Neural cell (in vitro differentiated cells): ENCODE results near the gene DPAGT1. TPM values are rescaled to one million over a fixed set of nuclear protein-coding genes. Genes with fewer than 3 reads are reported as not detected.

Experiments
- H2AFZ ChIP-seq: fragments of 200-600, 300-800 bp; sonication (generic), shearing (Covaris generic); 2 replicates; pipeline ENCODE4 v1.6.0; 2014; ENCODE audit warnings: low read depth, mild to moderate bottlenecking, antibody characterized with exemption, low read length, moderate library complexity
- H3F3A ChIP-seq: fragments of 200-600 bp; shearing (Covaris generic); 2 replicates; pipeline ENCODE4 v1.6.1; 2016; ENCODE audit warnings: mild to moderate bottlenecking, moderate library complexity, mixed read lengths, antibody characterized with exemption, low read length; ENCODE audit not compliant: insufficient read depth, poor library complexity, severe bottlenecking
- H3K27ac ChIP-seq: fragments of 200-600, 300-800 bp; sonication (generic), shearing (Covaris generic); 2 replicates; pipeline ENCODE4 v1.5.1; 2014; ENCODE audit warnings: mild to moderate bottlenecking, low read length, moderate library complexity
- H3K27me3 ChIP-seq: fragments of 300-800, 200-600 bp; sonication (generic), shearing (Covaris generic); 2 replicates; pipeline ENCODE4 v1.6.0; 2014; ENCODE audit warnings: mild to moderate bottlenecking, low read depth, low read length, moderate library complexity; ENCODE audit not compliant: insufficient read depth
- H3K36me3 ChIP-seq: fragments of 300-800, 200-600 bp; sonication (generic), shearing (Covaris generic); 2 replicates; pipeline ENCODE4 v1.5.1; 2014; ENCODE audit warnings: mild to moderate bottlenecking, antibody characterized with exemption, low read length, moderate library complexity; ENCODE audit not compliant: insufficient read depth
- H3K4me2 ChIP-seq: fragments of 300-800, 200-600 bp; sonication (generic), shearing (Covaris generic); 2 replicates; pipeline ENCODE4 v1.6.0; 2014; ENCODE audit warnings: mild to moderate bottlenecking, low read length
- H3K4me3 ChIP-seq: fragments of 300-800, 200-600 bp; sonication (generic), shearing (Covaris generic); 2 replicates; pipeline ENCODE4 v1.5.1; 2014; ENCODE audit warnings: mild to moderate bottlenecking, low read length, moderate library complexity
- H3K79me2 ChIP-seq: fragments of 200-600 bp; shearing (Covaris generic); replicated peaks from 2 replicates; pipeline ENCODE4 v1.6.0; 2014; ENCODE audit warnings: mild to moderate bottlenecking, low read length, moderate library complexity; ENCODE audit not compliant: insufficient read depth
- H3K9ac ChIP-seq: fragments of 300-800, 200-600 bp; sonication (generic), shearing (Covaris generic); 2 replicates; pipeline ENCODE4 v1.6.1; 2016; ENCODE audit warnings: mild to moderate bottlenecking, low read length, mixed read lengths
- H3K9me2 ChIP-seq: fragments of 200-600 bp; shearing (Covaris generic); 2 replicates; pipeline ENCODE4 v1.6.1; 2016; ENCODE audit warnings: mild to moderate bottlenecking, low read length, mixed read lengths; ENCODE audit not compliant: insufficient read depth
- H3K9me3 ChIP-seq: fragments of 200-600, 300-800 bp; sonication (generic), shearing (Covaris generic); 2 replicates; pipeline ENCODE4 v1.6.1; 2016; ENCODE audit warnings: mild to moderate bottlenecking, mixed run types, low read length, moderate library complexity, mixed read lengths
- H4K20me1 ChIP-seq: fragments of 200-600 bp; shearing (Covaris generic); 2 replicates; pipeline ENCODE4 v1.6.1; 2016; ENCODE audit warnings: mild to moderate bottlenecking, mixed run types; ENCODE audit not compliant: insufficient read depth
- CTCF ChIP-seq: fragments of 450-650 bp; IDR thresholded peaks from 2 replicates; pipeline ENCODE4 v1.5.1; 2014; ENCODE audit warnings: antibody characterized with exemption, mild to moderate bottlenecking, moderate library complexity; ENCODE audit not compliant: poor library complexity, severe bottlenecking
- EP300 ChIP-seq: fragments of 450-650 bp; conservative IDR thresholded peaks from 2 replicates; pipeline ENCODE4 v1.6.1; 2014; ENCODE audit warnings: antibody characterized with exemption, mild to moderate bottlenecking, moderate library complexity; ENCODE audit not compliant: poor library complexity, severe bottlenecking
- EZH2 ChIP-seq: fragments of 200-600, 300-800 bp; shearing (Covaris generic), sonication (generic); IDR thresholded peaks from 2 replicates; pipeline ENCODE4 v1.6.1; 2014; ENCODE audit warnings: antibody characterized with exemption, low read length, borderline replicate concordance, mild to moderate bottlenecking; ENCODE audit not compliant: insufficient read depth, poor library complexity, severe bottlenecking
- MXI1 ChIP-seq: fragments of 450-650 bp; conservative IDR thresholded peaks from 2 replicates; pipeline ENCODE4 v1.6.1; 2014; ENCODE audit warnings: antibody characterized with exemption, mild to moderate bottlenecking; ENCODE audit not compliant: poor library complexity, severe bottlenecking
- POLR2AphosphoS5 ChIP-seq: IDR thresholded peaks from 2 replicates; pipeline ENCODE4 v1.6.1; 2012
- RAD21 ChIP-seq: fragments of 450-650 bp; conservative IDR thresholded peaks from 2 replicates; pipeline ENCODE4 v1.6.1; 2014; ENCODE audit warnings: antibody characterized with exemption, mild to moderate bottlenecking, moderate library complexity
- REST ChIP-seq: IDR thresholded peaks from 2 replicates; pipeline ENCODE4 v1.6.1; 2012; ENCODE audit warnings: borderline replicate concordance
- SMC3 ChIP-seq: fragments of 450-650 bp; conservative IDR thresholded peaks from 2 replicates; pipeline ENCODE4 v1.6.1; 2014; ENCODE audit warnings: antibody characterized with exemption, mild to moderate bottlenecking, moderate library complexity; ENCODE audit not compliant: poor library complexity
- TAF1 ChIP-seq: IDR thresholded peaks from 2 replicates; pipeline ENCODE4 v1.6.1; 2012; ENCODE audit warnings: low read depth
- polyA plus RNA-seq: library from polyadenylated mRNA; depleted of rRNA; stranded (reverse); fragments of >200 nt; gene quantifications from 2 replicates; pipeline ENCODE4 v1.2.3, GENCODE V29; 2014

The DPAGT1 gene
- polyA plus RNA-seq, 1 donor from 2014 or later: 9.8 TPM

- H3K9ac ChIP-seq: no peak overlapping the region
- H3K36me3 ChIP-seq: no peaks in the 10 kb centered on the region
- no peaks in the 10 kb centered on the region for H3K9me2 ChIP-seq
- no peaks in the 10 kb centered on the region for H3F3A ChIP-seq
- H3K4me3 ChIP-seq: no peak overlapping the region
- no peaks in the 10 kb centered on the region for H3K79me2 ChIP-seq
- H4K20me1 ChIP-seq: no peaks in the 10 kb centered on the region
- no peaks in the 10 kb centered on the region for H3K9me3 ChIP-seq
- no peak overlapping the region for H3K27ac ChIP-seq
- TF ChIP-seq REST: no peak
- H2AFZ ChIP-seq: no peak overlapping the region
- no peak overlapping the region for H3K4me2 ChIP-seq
- H3K27me3 ChIP-seq: no peaks in the 10 kb centered on the region
Observed at GRCh38 chr11:119110439-119110838, 8.8 kb upstream of the DPAGT1 start.

GRCh38 chr11:119109843-119110242 lies 8.2 kb upstream of the DPAGT1 start:
- no peaks in the 10 kb centered on the region for H3K9me2 ChIP-seq

GRCh38 chr11:119108857-119109221 lies 7.2 kb upstream of the DPAGT1 start:
- Histone ChIP-seq H3K79me2 (no peaks in the 10 kb centered on the region), H3K9me2 (no peaks in the 10 kb centered on the region), H3K27ac (no peak overlapping the region), H2AFZ (no peak overlapping the region), H3F3A (no peaks in the 10 kb centered on the region), H3K9ac (peak overlapping the region; percentile 75), H3K4me2 (peak overlapping the region; percentile 92), H3K4me3 (peak overlapping the region; percentile 89), H4K20me1 (no peaks in the 10 kb centered on the region), H3K9me3 (no peaks in the 10 kb centered on the region), H3K36me3 (no peaks in the 10 kb centered on the region), H3K27me3 (no peaks in the 10 kb centered on the region)
- no peak for TF ChIP-seq TAF1
- no peak for TF ChIP-seq POLR2AphosphoS5
- TF ChIP-seq REST: no peak
- TF ChIP-seq MXI1: no peak
- no peak for TF ChIP-seq EZH2
- TF ChIP-seq CTCF: no peak
- no peak for TF ChIP-seq RAD21
- no peak for TF ChIP-seq SMC3
- no peak for TF ChIP-seq EP300

More at GRCh38 chr11:119109843-119110242, 8.2 kb upstream of the DPAGT1 start:
- Histone ChIP-seq H4K20me1 (no peaks in the 10 kb centered on the region), H3F3A (no peaks in the 10 kb centered on the region), H2AFZ (no peak overlapping the region), H3K9me3 (no peaks in the 10 kb centered on the region), H3K36me3 (no peaks in the 10 kb centered on the region), H3K9ac (no peak overlapping the region), H3K4me3 (peak overlapping the region; percentile 89), H3K27ac (no peak overlapping the region), H3K4me2 (no peak overlapping the region), H3K27me3 (no peaks in the 10 kb centered on the region), H3K79me2 (no peaks in the 10 kb centered on the region)
- TF ChIP-seq EP300: no peak
